LNCaP clone FGC (cell line): ENCODE data around the gene LUC7L.
"Not testable (repeated sequence)": the region's sequence is repeated elsewhere in the genome, so short reads cannot be mapped to it uniquely, and the experiment has no call there.

Experiments
- DNase-seq: peaks from one replicate; pipeline ENCODE4 v3.0.0-alpha.2; 2011; ENCODE audit warnings: low read depth
- H3K4me3 ChIP-seq: 2 replicates; pipeline ENCODE4 v1.5.1; 2011; ENCODE audit warnings: mild to moderate bottlenecking, low read depth, low read length, control low read depth
- CTCF ChIP-seq: IDR thresholded peaks from 2 replicates; pipeline ENCODE4 v1.5.1; 2012; ENCODE audit warnings: mild to moderate bottlenecking; ENCODE audit not compliant: control insufficient read depth, insufficient read depth; ENCODE audit errors: extremely low read depth

Gene LUC7L

GRCh38 chr16:240559-240958, 11.3 kb upstream of the LUC7L start:
- H3K4me3 ChIP-seq, result no peak overlapping the region
- TF ChIP-seq CTCF, result no peak
- no peak for DNase-seq

- no peak for DNase-seq
- H3K4me3 ChIP-seq, result no peak overlapping the region
- no peak for TF ChIP-seq CTCF
These were observed 10.7 kb upstream of the LUC7L start for GRCh38 chr16:239948-240277.

GRCh38 chr16:234468-235305, 5.4 kb upstream of the LUC7L start, which contains the start of gene FAM234A:
FAM234A (plus strand) TSS chr16:234821; CDS start chr16:254414, 19,593 bp downstream.
- peak within 1 kb of the TSS; percentile 87 for H3K4me3 ChIP-seq
- peak; percentile 35 for TF ChIP-seq CTCF
- DNase-seq, result peak; percentile 62

GRCh38 chr16:230949-231348, 1.7 kb upstream of the LUC7L start:
- no peak for TF ChIP-seq CTCF
- DNase-seq, result no peak
- no peak overlapping the region for H3K4me3 ChIP-seq

GRCh38 chr16:230351-230750, 1.1 kb upstream of the LUC7L start:
- DNase-seq, H3K4me3 ChIP-seq: not testable (repeated sequence)

GRCh38 chr16:229731-230281, 557 bp upstream of the LUC7L start:
- TF ChIP-seq CTCF, result no peak
- DNase-seq, result no peak
- H3K4me3 ChIP-seq, result peak overlapping the region; percentile 98

- no peak for DNase-seq
- no peak for TF ChIP-seq CTCF
- H3K4me3 ChIP-seq, result peak overlapping the region; percentile 98
These were observed 948 bp downstream of the LUC7L start for GRCh38 chr16:228151-228851.
